Measurements from ENCODE around the gene CNN3. TPM values are rescaled to one million over a fixed set of nuclear protein-coding genes. Genes with fewer than 3 reads are reported as not detected.
A peak's percentile ranks its signal among the peaks of the same experiment; 100 is the strongest.

Gene CNN3
- polyA plus RNA-seq, 1 of the 3 experiments (the other 2 are of a cell fraction) = 204 TPM

- Histone ChIP-seq H3K4me2 (peak overlapping the region; percentile 41; the same call in 1 of the 2 replicates), H3F3A (replicated peaks; ENCODE audit: insufficient read depth) (peaks cover 42% of the 10 kb centered on the region), H3K4me3 (ENCODE audit: low read depth in 2 of 2, low read length in 1 of 2) (no peak overlapping the region), H3K36me3 (replicated peaks in 1 of 2; ENCODE audit: control insufficient read depth in 1 of 2, insufficient read depth in 2 of 2, low read length in 1 of 2) (no peaks in the 10 kb centered on the region), H3K27ac (ENCODE audit: low read depth in 2 of 2, low read length in 1 of 2) (peak overlapping the region; percentile 90 to 98), H3K9me3 (no peaks in the 10 kb centered on the region), H3K27me3 (ENCODE audit: insufficient read depth) (no peaks in the 10 kb centered on the region), H3K9me2 (no peaks in the 10 kb centered on the region), H3K9ac (no peak overlapping the region; the same call in 1 of the 2 replicates), H4K20me1 (ENCODE audit: insufficient read depth) (no peaks in the 10 kb centered on the region), H3K4me1 (ENCODE audit: control insufficient read depth in 1 of 2, insufficient read depth in 2 of 2, low read depth in 1 of 2, low read length in 1 of 2) (peaks cover 21 to 46% of the 10 kb centered on the region in 2 experiments), H3K79me2 (ENCODE audit: insufficient read depth) (no peaks in the 10 kb centered on the region), H2AFZ (ENCODE audit: low read depth) (peak overlapping the region; percentile 39; the same call in 1 of the 2 replicates)
- ChIA-PET POLR2A (no interaction called here), CTCF (interaction anchor here (0.9 to 7.0 kb wide), 4 partner anchors 10 to 179 kb away, joined by 3 to 41 read pairs (median 21); no protein-coding TSS in a partner anchor)
- 77% methylated on average over 9 of the region's 9 CpGs for WGBS (ENCODE audit: low lambda C conversion rate)
- no peak for DNase-seq
- TF ChIP-seq, protein P1, sequence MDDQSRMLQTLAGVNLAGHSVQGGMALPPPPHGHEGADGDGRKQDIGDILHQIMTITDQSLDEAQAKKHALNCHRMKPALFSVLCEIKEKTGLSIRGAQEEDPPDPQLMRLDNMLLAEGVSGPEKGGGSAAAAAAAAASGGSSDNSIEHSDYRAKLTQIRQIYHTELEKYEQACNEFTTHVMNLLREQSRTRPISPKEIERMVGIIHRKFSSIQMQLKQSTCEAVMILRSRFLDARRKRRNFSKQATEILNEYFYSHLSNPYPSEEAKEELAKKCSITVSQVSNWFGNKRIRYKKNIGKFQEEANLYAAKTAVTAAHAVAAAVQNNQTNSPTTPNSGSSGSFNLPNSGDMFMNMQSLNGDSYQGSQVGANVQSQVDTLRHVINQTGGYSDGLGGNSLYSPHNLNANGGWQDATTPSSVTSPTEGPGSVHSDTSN (IDR thresholded peaks at IDR 0.05) = no peak
- TF ChIP-seq CHD2 (IDR thresholded peaks at IDR 0.05; ENCODE audit: low read length, partially characterized antibody) (no peak), SMC3 (IDR thresholded peaks at IDR 0.05; ENCODE audit: low read depth, low read length) (no peak), TAF1 (IDR thresholded peaks at IDR 0.05; ENCODE audit: borderline replicate concordance, low read depth, low read length) (no peak), FOXM1 (IDR thresholded peaks at IDR 0.05; ENCODE audit: low read depth) (no peak), ZBTB33 (IDR thresholded peaks at IDR 0.05; ENCODE audit: borderline replicate concordance, low read depth) (no peak), EZH2phosphoT487 (IDR thresholded peaks at IDR 0.05; ENCODE audit: borderline replicate concordance, low read depth) (no peak), JUND (IDR thresholded peaks at IDR 0.05) (no peak), RAD21 (IDR thresholded peaks at IDR 0.05; ENCODE audit: low read length) (no peak), TCF12 (IDR thresholded peaks at IDR 0.05) (no peak), MEF2A (IDR thresholded peaks at IDR 0.05; ENCODE audit: borderline replicate concordance, low read depth) (no peak), IRF3 (IDR thresholded peaks at IDR 0.05; ENCODE audit: low read depth, low read length) (no peak), REST (IDR thresholded peaks at IDR 0.05; ENCODE audit: low read depth, low read length) (no peak), EP300 (IDR thresholded peaks at IDR 0.05; ENCODE audit: borderline replicate concordance in 1 of 2, low read depth in 1 of 2, low read length in 1 of 2) (no peak), GATA2 (CRISPR knock-in tag; IDR thresholded peaks at IDR 0.05) (no peak)
- TF ChIP-seq, protein P2, sequence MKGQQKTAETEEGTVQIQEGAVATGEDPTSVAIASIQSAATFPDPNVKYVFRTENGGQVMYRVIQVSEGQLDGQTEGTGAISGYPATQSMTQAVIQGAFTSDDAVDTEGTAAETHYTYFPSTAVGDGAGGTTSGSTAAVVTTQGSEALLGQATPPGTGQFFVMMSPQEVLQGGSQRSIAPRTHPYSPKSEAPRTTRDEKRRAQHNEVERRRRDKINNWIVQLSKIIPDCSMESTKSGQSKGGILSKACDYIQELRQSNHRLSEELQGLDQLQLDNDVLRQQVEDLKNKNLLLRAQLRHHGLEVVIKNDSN (IDR thresholded peaks at IDR 0.05; ENCODE audit: borderline replicate concordance, low read depth) = no peak
Observed at GRCh38 chr1:94864821-94865220, 62.1 kb downstream of the CNN3 start.
